ENCODE data around the gene EPS8.

The EPS8 gene

DNA sequence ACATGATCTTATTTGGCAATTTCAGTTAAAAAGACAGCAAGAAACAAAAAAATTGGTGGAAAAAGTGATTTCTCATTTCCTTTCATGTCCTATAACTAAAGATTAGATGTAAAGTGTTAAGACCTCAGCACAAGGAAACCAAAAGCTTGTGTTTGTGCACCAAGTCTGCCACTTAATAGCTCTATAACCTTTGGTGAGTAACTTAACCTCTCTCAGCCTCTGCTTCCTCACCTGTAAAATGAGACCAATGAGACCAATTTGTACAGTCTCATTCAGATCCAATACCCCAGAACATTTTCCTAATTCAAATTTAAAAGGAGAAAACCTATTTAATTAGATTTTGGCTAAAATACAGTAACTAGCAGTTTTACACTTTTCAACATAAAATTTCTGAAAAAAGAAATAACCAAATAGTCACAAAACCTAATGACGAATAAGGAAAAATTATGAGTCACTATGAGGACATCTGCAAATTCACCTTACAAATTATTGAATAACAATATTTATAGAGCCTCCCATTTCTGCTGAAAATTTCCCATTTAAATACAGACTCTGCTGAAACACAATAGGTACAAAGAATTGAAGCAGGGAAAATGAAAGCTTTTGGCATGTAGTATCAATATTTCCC lies 71.1 kb downstream of the EPS8 start:
- TF ChIP-seq, protein P1, sequence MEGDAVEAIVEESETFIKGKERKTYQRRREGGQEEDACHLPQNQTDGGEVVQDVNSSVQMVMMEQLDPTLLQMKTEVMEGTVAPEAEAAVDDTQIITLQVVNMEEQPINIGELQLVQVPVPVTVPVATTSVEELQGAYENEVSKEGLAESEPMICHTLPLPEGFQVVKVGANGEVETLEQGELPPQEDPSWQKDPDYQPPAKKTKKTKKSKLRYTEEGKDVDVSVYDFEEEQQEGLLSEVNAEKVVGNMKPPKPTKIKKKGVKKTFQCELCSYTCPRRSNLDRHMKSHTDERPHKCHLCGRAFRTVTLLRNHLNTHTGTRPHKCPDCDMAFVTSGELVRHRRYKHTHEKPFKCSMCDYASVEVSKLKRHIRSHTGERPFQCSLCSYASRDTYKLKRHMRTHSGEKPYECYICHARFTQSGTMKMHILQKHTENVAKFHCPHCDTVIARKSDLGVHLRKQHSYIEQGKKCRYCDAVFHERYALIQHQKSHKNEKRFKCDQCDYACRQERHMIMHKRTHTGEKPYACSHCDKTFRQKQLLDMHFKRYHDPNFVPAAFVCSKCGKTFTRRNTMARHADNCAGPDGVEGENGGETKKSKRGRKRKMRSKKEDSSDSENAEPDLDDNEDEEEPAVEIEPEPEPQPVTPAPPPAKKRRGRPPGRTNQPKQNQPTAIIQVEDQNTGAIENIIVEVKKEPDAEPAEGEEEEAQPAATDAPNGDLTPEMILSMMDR (IDR thresholded peaks at IDR 0.05; ENCODE audit: control insufficient read depth, insufficient read depth, low read depth, low read length, missing control alignments): no peak
- DNase-seq (ENCODE audit: low read depth): no peak
- no peak overlapping the region for H3K4me3 ChIP-seq (ENCODE audit: control insufficient read depth, low read depth, low read length)

DNA sequence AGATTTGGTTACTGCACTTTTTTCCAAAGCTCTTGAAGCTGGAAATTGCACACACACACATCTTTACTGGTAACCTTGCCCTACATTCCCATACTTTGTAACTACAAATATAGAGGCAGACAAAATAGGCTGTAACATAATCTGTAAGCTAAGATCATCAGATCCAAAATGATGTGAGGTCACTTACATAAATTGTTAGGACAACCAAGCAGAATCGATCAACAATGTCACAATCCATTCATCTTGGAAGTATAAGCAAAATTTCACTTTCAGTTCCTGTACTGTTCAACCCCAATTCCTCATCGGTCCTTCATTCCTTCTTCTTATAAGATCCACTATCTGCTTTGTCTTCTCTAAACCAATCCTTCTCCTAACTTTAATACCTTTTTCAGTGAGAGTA lies 72.6 kb downstream of the EPS8 start:
- H3K4me3 ChIP-seq (ENCODE audit: control insufficient read depth, low read depth, low read length): no peak overlapping the region
- DNase-seq (ENCODE audit: low read depth): no peak
- TF ChIP-seq, protein P1 (IDR thresholded peaks at IDR 0.05; ENCODE audit: control insufficient read depth, insufficient read depth, low read depth, low read length, missing control alignments): no peak

DNA sequence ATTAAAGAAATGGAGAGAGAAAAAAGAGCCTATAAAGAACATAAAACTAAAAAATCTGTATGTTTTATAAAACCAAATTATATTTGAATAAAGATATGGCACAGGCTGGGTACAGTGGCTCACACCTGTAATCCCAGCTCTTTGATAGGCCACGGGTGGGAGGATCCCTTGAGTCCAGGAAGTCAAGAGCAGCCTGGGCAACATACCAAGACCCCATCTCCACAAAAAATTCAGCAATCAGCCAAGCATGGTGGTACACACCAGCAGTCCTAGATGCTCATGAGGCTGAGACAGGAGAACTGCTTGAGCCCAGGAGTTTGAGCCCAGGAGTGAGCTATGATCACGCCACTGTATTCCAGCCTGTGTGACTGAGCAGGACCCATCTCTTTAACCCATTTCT lies 74.9 kb downstream of the EPS8 start:
- DNase-seq (ENCODE audit: low read depth): no peak
- no peak overlapping the region for H3K4me3 ChIP-seq (ENCODE audit: control insufficient read depth, low read depth, low read length)
- TF ChIP-seq, protein P1 (IDR thresholded peaks at IDR 0.05; ENCODE audit: control insufficient read depth, insufficient read depth, low read depth, low read length, missing control alignments): no peak

DNA sequence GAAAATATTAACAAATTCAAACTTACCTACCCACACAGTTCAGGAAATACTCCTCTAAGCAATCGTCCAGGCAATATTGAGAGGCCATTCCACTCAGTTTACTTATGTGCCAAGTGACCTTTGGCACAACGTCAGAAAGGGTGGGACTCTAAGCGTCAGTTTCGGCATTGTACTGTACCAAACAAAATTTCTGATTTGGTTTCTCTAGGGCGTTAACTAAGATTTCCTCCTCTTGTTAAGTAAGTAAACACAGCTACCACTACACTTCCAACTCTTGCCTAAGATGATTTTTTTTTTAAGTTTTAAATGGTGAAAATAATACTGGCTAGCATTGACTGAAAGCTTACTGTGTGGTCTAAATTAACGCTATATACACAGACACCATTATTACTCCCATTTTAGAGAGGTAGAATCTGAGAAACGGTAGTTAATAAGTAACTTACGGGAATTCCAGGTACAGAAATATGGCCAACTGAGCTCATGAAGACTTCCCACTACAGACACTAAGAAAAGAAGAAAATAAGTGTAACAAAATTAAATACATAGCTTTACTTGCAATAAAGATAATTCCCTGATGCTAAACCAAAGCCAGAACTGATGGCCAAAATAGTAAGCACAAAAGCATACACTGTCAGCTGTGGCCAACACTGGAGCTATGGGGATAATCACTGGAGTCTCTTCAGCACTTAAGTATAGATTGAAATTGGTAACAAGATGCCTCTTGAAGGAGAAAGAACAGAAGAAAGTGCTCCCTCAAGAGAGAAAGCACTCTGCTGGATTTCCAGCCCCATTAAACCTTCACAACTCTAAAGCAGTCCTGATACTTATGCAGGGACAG lies 76.1 kb downstream of the EPS8 start:
- TF ChIP-seq, protein P1 (IDR thresholded peaks at IDR 0.05; ENCODE audit: control insufficient read depth, insufficient read depth, low read depth, low read length, missing control alignments): no peak
- no peak for DNase-seq (ENCODE audit: low read depth)
- H3K4me3 ChIP-seq (ENCODE audit: control insufficient read depth, low read depth, low read length): no peak overlapping the region

DNA sequence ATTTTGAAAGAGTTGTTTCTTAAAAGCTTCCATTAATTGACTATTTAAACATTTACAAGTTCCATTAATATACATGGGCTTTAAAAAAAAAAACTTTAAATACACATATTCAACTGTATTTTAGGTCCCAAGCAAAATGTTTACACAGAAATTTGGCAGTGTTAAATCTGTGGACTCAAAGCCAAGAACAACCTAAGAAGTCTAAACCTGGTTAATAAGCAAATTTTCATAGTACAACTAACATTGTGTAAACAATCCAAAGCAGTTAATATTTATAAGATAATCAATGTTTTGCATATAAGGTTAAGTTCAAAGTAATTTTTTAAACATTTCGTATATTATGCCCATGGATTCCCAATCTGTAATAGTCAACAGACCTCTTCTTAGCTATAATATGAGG lies 77.0 kb downstream of the EPS8 start:
- H3K4me3 ChIP-seq (ENCODE audit: control insufficient read depth, low read depth, low read length): no peak overlapping the region
- DNase-seq (ENCODE audit: low read depth): no peak
- TF ChIP-seq, protein P1 (IDR thresholded peaks at IDR 0.05; ENCODE audit: control insufficient read depth, insufficient read depth, low read depth, low read length, missing control alignments): no peak

DNA sequence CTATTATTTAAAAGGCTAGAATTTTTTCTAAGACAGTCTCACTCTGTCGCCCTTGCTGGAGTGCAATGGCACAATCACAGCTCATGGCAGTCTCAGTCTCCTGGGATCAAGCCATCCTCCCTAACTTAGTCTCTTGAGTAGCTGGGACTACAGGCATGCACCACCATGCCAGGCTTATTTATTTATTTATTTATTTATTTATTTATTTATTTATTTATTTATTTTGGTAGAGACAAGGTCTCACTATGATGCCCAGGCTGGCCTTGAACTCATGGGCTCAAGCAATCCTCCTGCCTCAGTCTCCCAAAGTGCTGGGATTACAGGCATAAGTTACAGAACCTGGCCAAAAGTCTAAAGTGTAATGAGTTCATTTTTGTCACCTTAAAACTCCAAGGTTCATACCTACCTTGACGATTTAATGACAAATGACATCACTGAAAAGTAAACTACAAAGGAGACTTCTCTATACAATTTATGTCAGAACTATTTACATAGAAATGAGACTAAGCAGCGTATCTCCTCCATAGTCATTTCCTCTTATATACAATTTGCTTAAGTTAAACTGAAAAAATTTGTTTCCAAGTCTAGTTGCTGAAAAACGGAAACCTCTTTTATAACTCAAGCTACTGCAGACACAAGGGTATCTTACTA lies 78.2 kb downstream of the EPS8 start:
- TF ChIP-seq, protein P1 (IDR thresholded peaks at IDR 0.05; ENCODE audit: control insufficient read depth, insufficient read depth, low read depth, low read length, missing control alignments): no peak
- no peak overlapping the region for H3K4me3 ChIP-seq (ENCODE audit: control insufficient read depth, low read depth, low read length)
- DNase-seq (ENCODE audit: low read depth): no peak
